GM19372 (cell line): ENCODE measurements around the gene LEKR1.
"Not testable (repeated sequence)": the region's sequence is repeated elsewhere in the genome, so short reads cannot be mapped to it uniquely, and the experiment has no call there.

Experiments used
- ATAC-seq: cut with Tn5 transposase; IDR thresholded peaks from one replicate; pipeline ENCODE4 v1.9.1; 2021; ENCODE audit warnings: mild to moderate bottlenecking, low read depth, moderate library complexity; ENCODE audit not compliant: unreplicated experiment

Gene LEKR1

DNA sequence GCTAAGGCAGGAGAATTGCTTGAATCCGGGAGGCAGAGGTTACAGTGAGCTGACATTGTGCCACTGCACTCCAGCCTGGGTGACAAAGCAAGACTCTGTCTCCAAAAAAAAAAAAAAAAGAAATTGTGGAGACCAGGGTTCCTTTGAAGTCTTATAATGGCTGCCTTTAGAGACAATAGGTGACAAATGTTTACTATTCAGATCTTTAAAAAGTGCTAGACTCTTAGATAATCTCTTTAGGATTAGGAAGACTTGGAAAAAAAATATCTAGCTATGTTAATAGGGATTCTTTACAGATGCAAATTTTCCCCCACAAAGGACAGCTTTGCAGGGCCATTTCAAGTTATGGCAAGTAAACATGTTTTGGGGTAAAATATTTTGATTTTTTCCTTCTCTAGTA is 71.7 kb downstream of the LEKR1 start:
- ATAC-seq, result not testable (repeated sequence)

DNA sequence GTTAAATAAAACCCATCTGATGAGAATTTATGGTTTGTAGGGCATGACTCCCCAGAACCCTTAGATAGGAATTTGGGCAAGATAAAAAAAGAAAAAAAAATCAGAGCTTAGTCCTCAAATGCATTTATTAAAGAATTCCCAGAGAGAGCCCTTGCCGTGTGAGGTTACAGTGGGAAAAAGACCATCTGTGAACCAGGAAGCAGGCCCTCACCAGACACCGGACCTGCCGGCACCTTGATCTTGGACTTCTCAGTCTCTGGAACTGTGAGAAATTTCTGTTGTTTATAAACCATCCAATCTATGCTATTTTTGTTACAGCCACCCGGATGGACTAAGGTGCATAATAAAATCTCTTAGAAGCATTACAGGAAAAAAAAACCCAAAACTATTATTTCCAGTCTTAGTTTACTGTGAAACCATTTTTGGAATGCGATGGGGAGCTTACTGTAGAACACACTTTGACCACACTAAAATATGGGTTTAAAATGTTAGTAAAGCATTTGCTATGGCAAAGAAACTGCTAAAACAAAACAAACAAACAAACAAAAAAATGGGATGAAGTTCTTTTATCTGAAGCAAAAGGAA is 72.2 kb downstream of the LEKR1 start:
- ATAC-seq, result no peak

DNA sequence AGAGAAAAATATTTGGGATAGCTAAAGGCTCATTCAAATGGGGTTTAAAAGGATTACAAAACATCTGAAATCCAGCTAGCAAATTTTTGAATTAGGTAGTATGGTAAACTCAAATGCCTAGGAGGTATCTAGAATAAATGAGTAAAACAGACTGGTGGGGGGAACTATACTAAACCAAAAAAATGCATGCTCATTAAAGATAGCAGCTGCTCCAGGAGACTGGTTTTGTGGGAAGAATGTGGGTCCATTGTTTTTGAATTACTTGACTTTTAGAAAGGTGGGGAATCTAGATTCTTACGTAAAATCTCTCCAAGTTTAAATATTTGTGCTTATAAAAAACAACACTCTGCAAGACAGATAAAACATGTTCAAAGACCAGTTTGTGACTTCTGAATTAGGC is 73.8 kb downstream of the LEKR1 start:
- no peak for ATAC-seq

DNA sequence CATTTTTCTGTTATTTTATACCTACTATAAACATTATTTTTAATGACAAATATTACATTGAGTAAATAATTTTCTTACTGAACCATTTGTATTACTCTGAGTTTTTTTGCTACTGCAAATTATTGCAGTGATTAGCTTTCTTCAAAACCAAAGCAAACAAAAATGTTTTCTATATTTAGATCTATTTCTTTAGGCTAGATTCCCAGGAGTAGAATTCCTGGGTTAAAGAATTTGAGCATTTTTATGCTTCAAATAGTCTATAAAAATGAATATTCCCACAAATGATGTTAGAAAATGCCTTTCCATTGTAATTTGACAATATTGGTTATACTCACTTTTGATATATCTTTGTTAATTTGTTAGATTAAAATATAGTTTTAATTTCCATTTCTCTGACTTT is 76.8 kb downstream of the LEKR1 start:
- no peak for ATAC-seq

DNA sequence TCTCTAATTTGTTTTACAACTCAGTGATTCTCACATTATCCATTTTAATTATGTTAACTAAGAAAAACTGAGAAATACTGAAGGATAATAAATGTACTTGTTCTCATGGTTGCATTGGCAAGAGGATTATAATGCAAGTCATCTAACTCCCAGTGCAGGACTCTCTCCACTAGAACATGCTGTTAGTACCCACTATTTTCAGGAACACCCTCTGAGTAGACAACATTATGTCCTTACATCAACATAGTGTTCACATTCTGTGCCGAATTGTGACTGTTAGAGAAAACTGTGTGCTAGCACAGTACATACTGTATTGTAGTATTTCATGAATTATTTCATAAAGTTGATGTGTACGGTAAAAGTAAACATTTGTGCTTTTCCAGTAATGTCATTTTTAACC is 80.1 kb downstream of the LEKR1 start:
- no peak for ATAC-seq

DNA sequence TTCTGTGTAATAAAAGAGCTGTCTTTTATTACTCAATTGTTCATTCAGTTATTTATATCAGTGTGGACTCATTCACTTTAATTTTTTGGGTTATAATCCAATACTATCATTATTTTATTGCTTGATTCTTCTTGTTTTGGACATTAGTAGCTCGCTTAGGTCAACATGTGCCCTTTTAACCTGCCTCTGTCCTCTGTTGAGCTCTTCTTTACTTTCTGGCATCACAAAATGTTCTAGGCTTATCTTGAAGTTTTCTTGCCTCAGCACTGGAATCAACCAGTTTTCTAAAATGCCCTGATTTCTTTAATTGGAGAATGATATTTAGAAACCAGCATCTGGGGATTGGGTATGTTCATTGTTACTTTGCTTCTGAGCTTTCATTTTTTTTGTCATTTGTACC is 82.2 kb downstream of the LEKR1 start:
- ATAC-seq, result no peak

DNA sequence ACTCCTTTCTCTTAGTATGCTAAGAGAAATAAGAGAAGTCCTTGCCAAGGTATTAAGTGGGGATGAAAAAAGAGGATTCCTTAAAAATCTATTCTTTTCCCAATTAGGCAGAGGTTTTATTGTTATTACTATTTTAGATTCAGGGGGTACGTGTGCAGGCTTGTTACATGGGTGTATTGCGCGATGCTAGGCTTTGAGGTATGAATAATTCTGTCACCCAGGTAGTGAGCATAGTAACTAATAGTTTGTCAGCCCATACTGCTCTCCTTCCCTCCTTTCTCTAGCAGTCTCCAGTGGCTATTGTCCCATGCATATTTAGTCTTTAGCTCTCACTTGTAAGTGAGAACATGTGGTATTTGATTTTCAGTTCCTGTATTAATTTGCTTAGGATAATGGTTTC is 83.9 kb downstream of the LEKR1 start:
- no peak for ATAC-seq

DNA sequence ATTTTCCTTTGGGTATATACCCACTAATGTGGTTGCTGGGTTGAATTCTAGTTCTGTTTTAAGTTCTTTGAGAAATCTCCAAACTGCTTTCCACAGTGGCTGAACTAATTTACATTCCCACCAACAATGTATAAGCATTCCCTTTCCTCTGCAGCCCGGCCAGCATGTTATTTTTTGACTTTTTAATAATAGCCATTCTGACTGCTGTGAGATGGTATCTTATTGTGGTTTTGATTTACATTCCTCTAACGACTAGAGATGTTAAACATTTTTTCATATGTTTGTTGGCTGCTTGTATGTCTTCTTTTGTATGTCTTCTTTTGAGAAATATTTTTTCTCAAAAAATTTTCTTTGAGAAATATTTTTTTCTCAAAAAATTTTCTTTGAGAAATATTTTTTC is 84.7 kb downstream of the LEKR1 start:
- ATAC-seq, result not testable (repeated sequence)

DNA sequence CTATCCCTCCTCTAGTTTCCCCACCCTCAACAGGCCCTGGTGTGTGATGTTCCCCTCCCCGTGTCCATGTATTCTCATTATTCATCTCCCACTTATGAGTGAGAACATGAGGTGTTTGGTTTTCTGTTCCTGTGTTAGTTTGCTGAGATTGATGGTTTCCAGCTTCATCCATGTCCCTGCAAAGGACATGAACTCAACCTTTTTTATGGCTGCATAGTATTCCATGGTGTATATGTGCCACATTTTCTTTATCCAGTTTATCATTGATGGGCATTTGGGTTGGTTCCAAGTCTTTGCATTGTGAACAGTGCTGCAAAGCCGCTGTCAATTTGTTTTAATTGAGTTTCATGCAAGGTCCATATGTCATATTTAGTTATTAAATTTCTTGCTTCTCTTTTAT is 88.1 kb downstream of the LEKR1 start:
- not testable (repeated sequence) for ATAC-seq

DNA sequence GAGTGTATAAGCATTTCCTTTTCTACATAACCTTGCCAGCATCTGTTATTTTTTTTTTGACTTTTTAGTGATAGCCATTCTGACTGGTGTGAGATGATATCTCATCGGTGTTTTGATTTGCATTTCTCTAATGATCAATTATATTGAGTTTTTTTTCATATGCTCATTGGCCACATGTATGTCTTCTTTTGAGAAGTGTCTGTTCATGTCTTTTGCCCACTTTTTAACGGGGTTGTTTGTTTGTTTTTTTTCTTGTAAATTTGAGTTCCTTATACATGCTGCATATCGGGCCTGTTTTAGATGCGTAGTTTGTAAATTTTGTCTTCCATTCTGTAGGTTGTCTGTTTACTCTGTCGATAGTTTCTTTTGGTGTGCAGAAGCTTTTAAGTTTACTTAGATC is 89.2 kb downstream of the LEKR1 start:
- ATAC-seq, result no peak

DNA sequence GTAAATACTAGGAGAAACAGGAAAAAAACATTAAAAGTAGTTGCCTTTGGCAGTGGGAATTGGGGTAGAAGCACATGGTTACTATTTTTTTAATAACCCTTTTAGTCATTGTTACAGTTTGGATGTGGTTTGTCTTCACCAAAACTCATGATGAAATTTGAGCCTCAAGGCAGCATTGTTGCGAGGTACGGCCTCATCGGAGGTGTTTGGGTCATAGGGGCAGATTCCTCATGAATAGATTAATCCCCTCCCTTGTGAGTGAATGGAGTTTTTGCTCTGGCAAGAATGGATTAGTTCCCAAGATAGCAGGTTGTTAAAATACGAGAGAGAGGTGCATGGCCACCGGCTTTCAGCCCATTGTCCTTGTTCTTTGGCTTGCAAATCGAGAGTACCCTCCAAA is 92.6 kb downstream of the LEKR1 start:
- no peak for ATAC-seq

DNA sequence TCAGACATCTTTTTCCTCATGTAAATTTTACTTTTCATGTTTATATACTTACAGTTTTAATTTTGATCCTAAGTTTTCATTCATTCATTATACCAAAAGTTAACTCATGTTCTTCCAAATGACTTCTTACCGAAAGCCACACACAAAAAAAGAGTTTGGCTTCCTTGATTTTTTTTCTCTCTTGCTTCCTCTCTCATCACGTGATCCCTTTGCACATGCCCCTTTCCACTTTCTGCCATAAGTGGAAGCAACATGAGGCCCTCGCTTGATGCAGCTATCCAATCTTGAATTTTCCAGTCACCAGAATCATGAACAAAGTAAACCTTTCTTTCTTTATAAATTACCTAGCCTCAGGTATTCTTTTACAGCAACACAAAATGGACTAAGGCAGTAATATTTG is 93.7 kb downstream of the LEKR1 start:
- ATAC-seq, result no peak

DNA sequence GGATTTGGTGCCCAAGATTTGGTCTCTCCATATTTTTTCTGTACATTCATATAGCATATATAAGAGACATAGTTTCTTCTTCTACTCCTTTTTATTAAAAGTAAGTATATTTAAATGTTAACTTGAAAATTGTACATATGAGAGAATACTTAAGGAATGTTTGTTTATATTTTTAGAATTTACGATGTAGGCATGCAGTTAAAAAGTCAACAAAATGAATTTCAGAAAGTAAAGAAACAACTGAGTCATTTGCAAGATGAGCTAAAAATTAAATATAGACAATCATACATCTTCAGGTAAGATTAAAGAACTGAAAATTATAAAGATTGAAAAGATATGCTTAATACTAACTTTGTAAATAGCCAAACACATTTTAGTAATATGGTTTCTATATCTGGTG is 94.2 kb downstream of the LEKR1 start:
- no peak for ATAC-seq

DNA sequence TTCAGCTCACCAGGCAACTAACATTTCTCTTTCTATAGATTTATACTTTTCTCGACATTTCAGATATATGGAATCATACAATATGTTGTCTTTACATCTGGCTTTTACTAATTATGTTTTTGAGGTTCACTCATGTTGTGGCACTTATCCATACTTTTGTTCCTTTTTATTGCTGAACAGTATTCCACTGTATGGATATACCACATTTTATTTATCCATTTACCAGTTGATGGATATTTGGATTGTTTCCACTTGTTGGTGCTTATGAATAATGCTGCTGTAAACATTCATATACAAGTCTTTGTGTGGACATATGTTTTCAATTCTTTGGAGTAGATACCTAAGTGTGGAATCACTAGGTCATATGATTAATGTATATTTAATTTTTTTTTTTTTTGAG is 97.2 kb downstream of the LEKR1 start:
- no peak for ATAC-seq

DNA sequence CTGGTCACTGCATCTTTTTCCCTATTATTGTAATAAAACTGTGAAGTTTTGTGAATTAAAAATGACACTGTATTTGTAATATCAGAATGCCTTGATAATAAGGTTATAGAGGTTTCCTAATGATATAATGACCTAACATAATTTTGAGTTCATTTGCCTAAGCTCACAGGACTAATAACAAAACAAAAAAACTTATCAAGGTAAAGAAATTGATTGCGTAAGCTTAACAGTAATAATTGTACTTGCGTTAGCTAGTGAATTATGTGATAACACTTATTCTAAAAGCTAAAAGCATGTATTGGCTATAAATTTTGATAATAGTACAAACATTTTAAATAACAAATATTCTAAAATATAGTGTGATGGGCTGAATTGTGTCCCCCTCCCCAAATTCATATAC is 112.6 kb downstream of the LEKR1 start:
- no peak for ATAC-seq

DNA sequence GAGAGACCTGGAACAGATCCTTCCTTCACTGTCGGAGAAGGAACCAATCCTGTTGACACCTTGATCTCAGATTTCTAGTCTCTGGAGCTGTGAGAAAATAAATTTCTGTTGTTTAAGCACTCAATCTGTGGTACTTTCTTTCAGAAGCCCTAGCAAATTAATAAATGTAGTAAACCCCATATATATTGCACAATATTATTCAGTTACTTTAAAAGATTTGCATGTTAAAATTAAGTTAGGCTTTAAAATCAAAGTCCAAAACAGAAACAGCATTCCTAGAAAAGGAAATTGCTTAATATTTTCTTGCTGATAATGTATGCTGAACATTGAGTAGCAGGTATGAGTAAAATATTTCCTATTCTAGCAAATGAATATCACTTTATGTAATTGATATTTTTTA is 113.2 kb downstream of the LEKR1 start:
- ATAC-seq, result no peak

DNA sequence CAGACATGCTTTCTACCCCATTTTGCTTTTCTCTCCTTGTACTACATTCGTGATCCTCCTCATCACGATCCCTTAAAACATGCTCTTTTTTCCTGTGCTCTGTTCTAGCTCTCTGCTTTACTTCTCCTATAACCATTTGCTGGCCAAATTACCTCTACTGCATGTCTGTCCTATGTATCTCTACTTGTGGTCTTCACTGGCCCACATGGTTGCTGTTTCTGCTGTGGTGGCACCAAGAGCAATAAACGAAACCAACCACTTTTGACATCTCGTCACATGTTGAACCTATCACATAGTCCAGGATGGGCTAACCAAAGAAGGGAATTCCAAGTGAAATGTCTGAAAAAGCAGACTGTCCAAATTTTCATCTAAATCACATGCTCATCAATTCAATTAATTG is 115.2 kb downstream of the LEKR1 start:
- ATAC-seq, result no peak

DNA sequence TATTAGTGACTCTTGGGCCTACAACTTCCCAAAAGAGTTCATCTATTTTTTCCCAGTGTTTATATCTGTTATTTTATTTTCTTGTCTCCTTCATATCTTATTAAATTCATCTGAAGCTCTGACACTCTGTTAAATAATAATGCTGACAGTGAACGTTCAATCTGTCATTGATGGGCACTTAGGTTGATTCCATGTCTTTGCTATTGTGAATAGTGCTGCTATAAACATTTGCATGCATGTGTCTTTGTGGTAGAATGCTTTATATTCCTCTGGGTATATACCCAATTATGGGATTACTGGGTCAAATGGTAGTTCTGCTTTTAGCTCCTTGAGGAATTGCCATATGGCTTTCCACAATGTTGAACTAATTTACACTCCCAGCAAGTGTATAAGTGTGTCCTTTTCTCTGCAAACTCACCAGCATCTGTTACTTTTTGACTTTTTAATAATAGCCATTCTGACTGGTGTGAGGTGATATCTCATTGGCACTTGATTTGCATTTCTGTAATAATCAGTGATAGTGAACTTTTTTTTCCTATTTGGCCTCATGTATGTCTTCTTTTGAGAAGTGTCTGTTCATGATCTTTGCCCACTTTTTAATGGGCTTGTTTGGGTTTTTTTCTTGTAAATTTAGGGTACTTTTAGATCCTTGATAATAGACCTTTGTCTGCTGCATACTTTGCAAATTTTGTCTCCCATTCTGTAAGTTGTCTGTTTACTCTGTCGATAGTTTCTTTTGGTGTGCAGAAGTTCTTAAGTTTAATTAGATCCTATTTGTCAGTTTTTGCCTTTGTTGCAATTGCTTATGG is 122.5 kb downstream of the LEKR1 start:
- no peak for ATAC-seq

DNA sequence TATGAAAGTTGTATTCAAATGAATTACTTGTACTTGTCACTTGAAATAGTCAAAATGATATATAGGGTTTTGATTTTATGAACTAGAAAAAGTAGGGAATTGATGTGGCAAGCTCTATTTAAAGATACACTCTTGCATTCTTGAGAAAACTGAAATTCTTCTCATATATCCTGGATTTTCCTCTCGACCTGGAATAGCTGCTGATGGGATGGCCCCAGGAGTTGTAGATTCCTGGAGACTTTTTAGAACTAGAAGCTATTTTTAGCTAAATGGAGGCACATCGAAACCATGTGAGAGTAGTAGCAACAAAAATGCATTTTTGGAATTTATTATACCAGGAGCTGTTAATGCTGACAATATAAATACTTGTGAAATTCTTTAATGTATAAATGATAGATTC is 125.9 kb downstream of the LEKR1 start:
- ATAC-seq, result no peak

DNA sequence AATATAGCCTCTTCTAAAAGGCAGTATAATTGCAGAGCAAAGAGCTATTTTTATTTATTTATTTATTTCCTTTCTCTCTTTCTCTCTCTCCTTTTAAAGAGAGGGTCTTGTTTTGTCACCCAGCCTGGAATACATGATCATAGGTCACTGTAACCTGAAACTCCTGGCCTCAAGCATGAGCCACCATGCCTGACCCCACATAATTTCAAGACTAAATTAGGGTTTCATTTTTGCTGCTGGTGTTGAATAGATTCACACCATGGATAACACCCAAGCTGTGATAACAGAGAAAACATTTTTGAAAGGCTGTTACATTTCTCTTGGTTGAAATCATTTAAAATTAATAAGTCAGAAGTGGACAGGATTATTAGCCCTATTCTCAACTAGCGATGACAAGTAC is 131.6 kb downstream of the LEKR1 start:
- ATAC-seq, result no peak

DNA sequence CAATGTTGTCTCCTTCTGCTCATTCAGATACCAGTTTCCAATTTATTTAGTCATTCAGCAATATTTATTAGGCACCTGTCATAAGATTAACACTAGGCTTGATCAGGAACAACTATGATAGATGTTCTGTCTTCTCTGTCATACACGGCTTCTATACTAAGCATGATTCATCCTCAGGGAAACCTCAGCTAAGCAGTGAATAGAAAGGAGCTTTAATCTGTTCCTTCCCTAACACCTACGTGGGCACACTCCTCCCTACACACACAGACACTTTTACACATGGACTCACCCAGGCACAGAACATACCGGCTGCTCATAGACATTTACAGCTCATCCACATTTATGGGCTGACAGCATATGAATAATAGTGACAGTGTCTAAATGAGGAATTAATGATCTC is 136.9 kb downstream of the LEKR1 start:
- ATAC-seq, result no peak

DNA sequence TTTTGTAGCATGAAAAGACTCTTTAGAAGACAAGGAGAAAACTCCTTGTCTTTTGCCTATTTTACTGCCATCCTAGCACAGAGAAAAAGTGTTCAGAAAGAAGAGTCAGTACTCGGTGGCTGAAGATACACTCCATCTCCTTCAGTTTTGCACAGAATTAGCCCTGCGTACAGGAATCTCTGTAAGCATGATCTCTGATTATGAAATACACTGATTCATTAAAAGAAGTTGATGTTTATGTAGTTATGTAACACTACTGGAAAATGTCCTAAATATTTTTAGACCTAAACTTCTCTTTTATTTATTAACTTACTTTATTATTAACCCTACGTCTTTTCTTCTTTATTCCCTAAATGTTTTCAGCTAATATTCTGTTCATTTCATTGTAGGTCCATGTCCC is 138.4 kb downstream of the LEKR1 start:
- ATAC-seq, result no peak
